Measurements from ENCODE around the gene EYS. TPM values are rescaled to one million over a fixed set of nuclear protein-coding genes. Genes with fewer than 3 reads are reported as not detected.

The EYS gene
- total RNA-seq, 1 donor from 2014 or later, result 2.1 TPM

DNA sequence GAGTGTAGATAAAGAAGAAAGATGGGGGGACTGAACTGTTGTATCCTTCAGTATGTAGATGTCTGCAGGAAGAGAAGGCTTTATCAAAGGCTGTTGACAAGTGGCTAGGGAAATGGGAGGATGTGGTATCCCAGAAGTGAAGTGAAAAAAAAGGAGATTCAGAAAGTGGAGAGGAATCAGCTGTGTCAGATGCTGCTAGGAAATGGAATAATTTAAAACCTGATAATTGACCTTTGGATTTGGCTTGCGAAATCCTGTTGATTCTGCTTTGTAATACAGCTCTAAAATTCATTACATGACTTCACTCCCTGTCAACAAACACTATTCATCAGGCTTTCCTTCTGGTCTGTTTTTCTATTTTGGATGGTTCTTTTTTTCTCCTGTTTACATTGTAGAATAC lies 2029.7 kb downstream of the EYS start:
- Histone ChIP-seq H3K36me3 (ENCODE audit: control insufficient read depth in 3 of 3, insufficient read depth in 3 of 3, low read length in 3 of 3) (no peaks in the 10 kb centered on the region), H3K27ac (ENCODE audit: low read depth, low read length) (no peak overlapping the region)

GRCh38 chr6:63676412-63677114 lies 2030.5 kb downstream of the EYS start:
- Histone ChIP-seq H3K4me1 (ENCODE audit: control insufficient read depth in 3 of 3, insufficient read depth in 3 of 3, low read length in 3 of 3) (peaks cover 3 to 19% (median 6%) of the 10 kb centered on the region in 3 donors), H3K9me3 (ENCODE audit: control insufficient read depth in 3 of 3, low read length in 3 of 3) (no peaks in the 10 kb centered on the region), H3K9ac (ENCODE audit: low read depth in 1 of 3, low read length in 3 of 3) (no peak overlapping the region), H3K4me3 (ENCODE audit: low read length in 3 of 3) (no peak overlapping the region), H3K36me3 (ENCODE audit: control insufficient read depth in 3 of 3, insufficient read depth in 3 of 3, low read length in 3 of 3) (no peaks in the 10 kb centered on the region), H3K27me3 (ENCODE audit: control insufficient read depth in 3 of 3, insufficient read depth in 3 of 3, low read length in 3 of 3) (no peaks in the 10 kb centered on the region), H3K27ac (ENCODE audit: low read depth, low read length) (no peak overlapping the region)

More for the DNA sequence above, 2029.7 kb downstream of the EYS start:
- Histone ChIP-seq H3K9ac (ENCODE audit: low read depth in 1 of 3, low read length in 3 of 3) (no peak overlapping the region), H3K4me3 (ENCODE audit: low read length in 3 of 3) (no peak overlapping the region), H3K9me3 (ENCODE audit: control insufficient read depth in 3 of 3, low read length in 3 of 3) (no peaks in the 10 kb centered on the region), H3K27me3 (ENCODE audit: control insufficient read depth in 3 of 3, insufficient read depth in 3 of 3, low read length in 3 of 3) (no peaks in the 10 kb centered on the region), H3K4me1 (ENCODE audit: control insufficient read depth in 3 of 3, insufficient read depth in 3 of 3, low read length in 3 of 3) (peaks cover 3 to 19% (median 6%) of the 10 kb centered on the region in 3 donors)

DNA sequence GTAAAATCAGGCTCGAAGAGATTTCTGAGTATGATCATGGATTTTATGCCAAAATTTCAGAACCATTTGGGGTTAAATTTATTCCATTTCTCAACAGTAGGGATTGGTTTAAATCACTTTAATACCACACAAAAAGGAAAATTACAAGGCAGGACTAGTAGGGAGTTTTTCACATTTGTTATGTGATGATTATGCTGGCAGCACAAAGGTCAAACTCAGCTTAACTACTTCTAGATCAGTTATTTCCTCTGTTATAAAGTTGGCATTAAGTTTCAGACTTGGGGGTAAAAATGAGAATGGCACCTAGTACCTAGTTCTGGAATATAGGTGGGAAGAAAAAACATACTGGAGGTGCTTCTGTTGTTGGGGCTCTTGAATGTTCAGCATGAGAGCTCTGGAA lies 2031.9 kb downstream of the EYS start:
- Histone ChIP-seq H3K27ac (ENCODE audit: low read depth, low read length) (no peak overlapping the region), H3K9ac (ENCODE audit: low read depth in 1 of 3, low read length in 3 of 3) (no peak overlapping the region), H3K9me3 (ENCODE audit: control insufficient read depth in 3 of 3, low read length in 3 of 3) (no peaks in the 10 kb centered on the region), H3K4me3 (ENCODE audit: low read length in 3 of 3) (no peak overlapping the region), H3K36me3 (ENCODE audit: control insufficient read depth in 3 of 3, insufficient read depth in 3 of 3, low read length in 3 of 3) (no peaks in the 10 kb centered on the region), H3K27me3 (ENCODE audit: control insufficient read depth in 3 of 3, insufficient read depth in 3 of 3, low read length in 3 of 3) (no peaks in the 10 kb centered on the region), H3K4me1 (ENCODE audit: control insufficient read depth in 3 of 3, insufficient read depth in 3 of 3, low read length in 3 of 3) (peaks cover 3 to 19% (median 6%) of the 10 kb centered on the region in 3 donors)

GRCh38 chr6:63674635-63675034 lies 2032.4 kb downstream of the EYS start:
- no peaks in the 10 kb centered on the region for H3K36me3 ChIP-seq (ENCODE audit: control insufficient read depth in 3 of 3, insufficient read depth in 3 of 3, low read length in 3 of 3)
- H3K9ac ChIP-seq (ENCODE audit: low read depth in 1 of 3, low read length in 3 of 3), result no peak overlapping the region
- H3K27ac ChIP-seq (ENCODE audit: low read depth, low read length), result no peak overlapping the region
- no peaks in the 10 kb centered on the region for H3K9me3 ChIP-seq (ENCODE audit: control insufficient read depth in 3 of 3, low read length in 3 of 3)
- no peaks in the 10 kb centered on the region for H3K27me3 ChIP-seq (ENCODE audit: control insufficient read depth in 3 of 3, insufficient read depth in 3 of 3, low read length in 3 of 3)
- H3K4me3 ChIP-seq (ENCODE audit: low read length in 3 of 3), result no peak overlapping the region
- H3K4me1 ChIP-seq (ENCODE audit: control insufficient read depth in 3 of 3, insufficient read depth in 3 of 3, low read length in 3 of 3), result peaks cover 3 to 19% (median 6%) of the 10 kb centered on the region in 3 donors

DNA sequence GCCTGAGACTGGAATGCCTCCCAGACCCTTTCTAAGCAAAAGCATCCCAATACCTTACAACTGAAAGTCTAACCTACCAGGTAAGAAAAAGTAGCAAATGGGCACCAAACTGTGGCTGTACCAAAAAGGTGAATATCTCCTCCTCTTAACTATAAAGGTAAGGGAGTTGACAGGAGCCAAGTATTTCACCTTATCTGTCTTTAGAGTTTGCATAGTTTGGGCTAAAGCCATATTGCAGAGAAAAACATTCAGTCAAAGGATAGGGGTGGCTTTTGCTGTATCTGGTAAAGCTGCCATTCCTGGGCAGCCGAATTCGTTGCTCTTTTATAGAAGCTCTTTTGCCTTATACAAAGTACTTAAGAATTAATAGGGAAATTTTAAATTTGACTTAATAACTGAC lies 2033.3 kb downstream of the EYS start:
- Histone ChIP-seq H3K4me1 (ENCODE audit: control insufficient read depth in 3 of 3, insufficient read depth in 3 of 3, low read length in 3 of 3) (peaks cover 3 to 19% (median 6%) of the 10 kb centered on the region in 3 donors), H3K9ac (ENCODE audit: low read depth in 1 of 3, low read length in 3 of 3) (no peak overlapping the region), H3K27me3 (ENCODE audit: control insufficient read depth in 3 of 3, insufficient read depth in 3 of 3, low read length in 3 of 3) (no peaks in the 10 kb centered on the region), H3K27ac (ENCODE audit: low read depth, low read length) (no peak overlapping the region), H3K9me3 (ENCODE audit: control insufficient read depth in 3 of 3, low read length in 3 of 3) (no peaks in the 10 kb centered on the region), H3K4me3 (ENCODE audit: low read length in 3 of 3) (no peak overlapping the region), H3K36me3 (ENCODE audit: control insufficient read depth in 3 of 3, insufficient read depth in 3 of 3, low read length in 3 of 3) (no peaks in the 10 kb centered on the region)

- H3K4me3 ChIP-seq (ENCODE audit: low read length in 3 of 3), result no peak overlapping the region
- H3K27me3 ChIP-seq (ENCODE audit: control insufficient read depth in 3 of 3, insufficient read depth in 3 of 3, low read length in 3 of 3), result no peaks in the 10 kb centered on the region
- peaks cover 3 to 19% (median 6%) of the 10 kb centered on the region in 3 donors for H3K4me1 ChIP-seq (ENCODE audit: control insufficient read depth in 3 of 3, insufficient read depth in 3 of 3, low read length in 3 of 3)
Measured at GRCh38 chr6:63672582-63673129, 2034.4 kb downstream of the EYS start.

GRCh38 chr6:63671098-63671754 lies 2035.8 kb downstream of the EYS start:
- no peaks in the 10 kb centered on the region for H3K36me3 ChIP-seq (ENCODE audit: control insufficient read depth in 3 of 3, insufficient read depth in 3 of 3, low read length in 3 of 3)
- H3K4me1 ChIP-seq (ENCODE audit: control insufficient read depth in 3 of 3, insufficient read depth in 3 of 3, low read length in 3 of 3), result peaks cover 0 to 8% (median 2%) of the 10 kb centered on the region in 3 donors
- H3K27me3 ChIP-seq (ENCODE audit: control insufficient read depth in 3 of 3, insufficient read depth in 3 of 3, low read length in 3 of 3), result no peaks in the 10 kb centered on the region
- H3K27ac ChIP-seq (ENCODE audit: low read depth, low read length), result no peak overlapping the region
- H3K9me3 ChIP-seq (ENCODE audit: control insufficient read depth in 3 of 3, low read length in 3 of 3), result no peaks in the 10 kb centered on the region
- H3K4me3 ChIP-seq (ENCODE audit: low read length in 3 of 3), result no peak overlapping the region
- no peak overlapping the region for H3K9ac ChIP-seq (ENCODE audit: low read depth in 1 of 3, low read length in 3 of 3)

More at GRCh38 chr6:63672582-63673129, 2034.4 kb downstream of the EYS start:
- no peaks in the 10 kb centered on the region for H3K36me3 ChIP-seq (ENCODE audit: control insufficient read depth in 3 of 3, insufficient read depth in 3 of 3, low read length in 3 of 3)
- H3K27ac ChIP-seq (ENCODE audit: low read depth, low read length), result no peak overlapping the region
- no peak overlapping the region for H3K9ac ChIP-seq (ENCODE audit: low read depth in 1 of 3, low read length in 3 of 3)
- no peaks in the 10 kb centered on the region for H3K9me3 ChIP-seq (ENCODE audit: control insufficient read depth in 3 of 3, low read length in 3 of 3)

All from skeletal muscle tissue (tissue), 4 donors.